CD4-positive, alpha-beta T cell treated with Interleukin-6 for 4 hours (primary cell): ENCODE data around the gene TMC6.

Experiments
- DNase-seq: peaks from one replicate; pipeline ENCODE4 v3.0.0-alpha.2; 2020; ENCODE audit warnings: mixed read lengths

The TMC6 gene

GRCh38 chr17:78134899-78135385 is 6.4 kb upstream of the TMC6 start:
- no peak for DNase-seq

GRCh38 chr17:78133971-78134898 is 5.7 kb upstream of the TMC6 start:
- peak; percentile 88 for DNase-seq

GRCh38 chr17:78133179-78133951 is 4.8 kb upstream of the TMC6 start:
- DNase-seq, result peak; percentile 46

- no peak for DNase-seq
These were observed 4.2 kb upstream of the TMC6 start for GRCh38 chr17:78132767-78133178.

GRCh38 chr17:78132084-78132676 is 3.6 kb upstream of the TMC6 start:
- DNase-seq, result peak; percentile 79

GRCh38 chr17:78131172-78132083 is 2.9 kb upstream of the TMC6 start:
- DNase-seq, result peak; percentile 62

- DNase-seq, result peak; percentile 85
These were observed 2.0 kb upstream of the TMC6 start, which contains the start of gene TMC8 for GRCh38 chr17:78130437-78131101. TMC8 (plus strand) TSS chr17:78130771; CDS start chr17:78131589, 818 bp downstream.

GRCh38 chr17:78130090-78130436 is 1.5 kb upstream of the TMC6 start:
- peak; percentile 26 for DNase-seq

GRCh38 chr17:78129351-78130089 is 965 bp upstream of the TMC6 start:
- peak; percentile 69 for DNase-seq

GRCh38 chr17:78127888-78128550 is 536 bp downstream of the TMC6 start:
- DNase-seq, result peak; percentile 42

- peak; percentile 77 for DNase-seq
These were observed 1.2 kb downstream of the TMC6 start for GRCh38 chr17:78127239-78127887.

- DNase-seq, result no peak
These were observed 1.7 kb downstream of the TMC6 start for GRCh38 chr17:78126895-78127238.

- peak; percentile 18 for DNase-seq
These were observed 2.3 kb downstream of the TMC6 start for GRCh38 chr17:78125976-78126894.

- peak; percentile 69 for DNase-seq
These were observed 3.2 kb downstream of the TMC6 start for GRCh38 chr17:78125138-78125913.

GRCh38 chr17:78124836-78125137 is 3.8 kb downstream of the TMC6 start:
- DNase-seq, result no peak

- peak; percentile 40 for DNase-seq
These were observed 4.3 kb downstream of the TMC6 start for GRCh38 chr17:78124081-78124835.

GRCh38 chr17:78123258-78123929 is 5.2 kb downstream of the TMC6 start:
- no peak for DNase-seq
